GM19324 (cell line): ENCODE results near the gene UBE2Q2.
A peak's percentile ranks its signal among the peaks of the same experiment; 100 is the strongest.
"Not testable (repeated sequence)": the region's sequence is repeated elsewhere in the genome, so short reads cannot be mapped to it uniquely, and the experiment has no call there.

Experiments used
- ATAC-seq: cut with Tn5 transposase; IDR thresholded peaks from one replicate; pipeline ENCODE4 v1.9.1; 2021; ENCODE audit warnings: mild to moderate bottlenecking, moderate library complexity; ENCODE audit not compliant: unreplicated experiment, low FRiP score

The UBE2Q2 gene

DNA sequence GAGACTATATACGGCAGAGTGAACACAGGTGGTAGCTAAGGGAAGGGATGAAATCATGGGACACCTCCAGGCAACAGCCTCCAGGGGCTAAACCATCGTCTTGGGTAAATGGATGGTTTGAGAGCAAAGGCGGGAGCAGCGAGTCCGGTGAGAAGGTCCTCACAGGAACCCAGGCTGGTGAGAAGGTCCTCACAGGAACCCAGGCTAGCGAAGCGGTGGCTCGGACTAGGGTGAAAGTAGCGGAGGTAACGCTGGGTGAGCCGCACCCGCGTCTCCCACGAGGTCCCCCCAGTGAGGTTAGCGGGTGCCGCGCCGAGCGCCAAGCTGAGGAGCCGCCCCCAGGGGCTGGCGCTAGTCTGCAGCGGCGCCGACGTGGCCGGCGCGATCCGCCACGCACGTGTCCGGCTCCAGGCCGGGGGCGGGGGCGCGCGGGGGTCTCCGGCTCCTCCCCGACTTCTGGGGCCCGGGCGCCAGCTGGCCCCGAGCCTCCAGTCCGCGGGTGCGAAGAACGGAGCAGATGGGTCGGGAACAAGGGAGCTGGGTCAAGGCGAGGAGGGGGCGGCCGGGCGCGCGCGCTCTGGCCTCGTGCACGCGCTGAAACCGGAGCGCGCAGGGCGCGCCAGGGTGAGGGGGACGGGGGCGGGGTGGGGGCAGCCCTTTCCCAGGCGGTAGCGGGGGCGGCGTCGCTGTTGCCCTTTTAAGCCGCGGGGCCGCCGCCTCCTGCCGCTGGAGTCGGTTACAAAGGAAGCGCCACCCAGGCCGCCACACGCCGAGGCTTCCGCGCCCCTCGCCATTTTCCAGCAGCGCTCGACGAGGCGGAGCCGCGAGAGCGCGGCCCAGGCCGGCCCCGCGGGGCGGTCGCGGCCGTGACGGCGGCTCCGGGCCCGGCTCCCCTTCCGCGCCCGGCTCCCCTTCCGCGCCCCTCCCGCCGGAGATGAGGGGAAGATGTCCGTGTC, at the start of gene UBE2Q2:
Gene UBE2Q2 (plus strand): TSS at position 726 of the 956 bp plus-strand sequence. CDS start 220 bp downstream, at position 946.
- ATAC-seq: peak; percentile 53

DNA sequence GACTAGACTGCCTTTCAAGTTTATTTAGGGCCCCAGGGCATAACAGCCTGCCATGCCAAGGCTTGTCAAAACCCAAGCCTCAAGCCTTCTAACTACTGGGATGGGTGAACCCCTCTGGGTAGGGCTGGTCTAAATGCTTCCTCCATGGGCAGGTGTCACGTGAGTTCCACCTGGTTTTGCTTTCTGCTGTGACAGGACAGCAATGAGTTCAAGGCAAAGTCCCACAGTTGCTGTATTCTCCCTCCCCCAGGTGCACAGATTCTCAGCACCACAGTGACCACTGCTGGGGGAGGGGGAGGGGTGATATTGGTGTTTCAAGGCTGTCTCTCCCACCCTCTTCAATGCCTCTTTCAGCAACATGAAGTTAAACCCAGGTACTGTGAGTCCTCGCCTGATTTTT, 46.9 kb upstream of the UBE2Q2 start:
- no peak for ATAC-seq

DNA sequence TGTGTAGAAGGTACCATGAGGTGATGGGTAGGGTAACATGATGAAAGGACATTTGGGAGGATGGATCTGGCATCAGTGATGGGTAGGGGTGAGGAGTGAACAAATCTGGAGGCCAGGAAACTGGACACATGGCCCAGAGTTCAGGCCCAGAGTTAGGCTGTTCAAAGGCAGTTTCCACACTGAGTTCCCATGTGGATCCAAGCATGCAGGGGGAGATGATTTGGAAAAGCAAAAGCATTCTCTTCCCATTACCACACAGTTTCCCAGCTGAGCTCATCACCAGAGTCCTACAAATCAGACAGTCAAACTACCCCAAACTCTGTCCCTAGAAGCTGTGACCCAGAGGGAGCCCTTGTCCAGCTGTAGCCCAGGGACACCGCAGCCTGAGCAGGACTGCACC, 46.1 kb upstream of the UBE2Q2 start:
- ATAC-seq: not testable (repeated sequence)

DNA sequence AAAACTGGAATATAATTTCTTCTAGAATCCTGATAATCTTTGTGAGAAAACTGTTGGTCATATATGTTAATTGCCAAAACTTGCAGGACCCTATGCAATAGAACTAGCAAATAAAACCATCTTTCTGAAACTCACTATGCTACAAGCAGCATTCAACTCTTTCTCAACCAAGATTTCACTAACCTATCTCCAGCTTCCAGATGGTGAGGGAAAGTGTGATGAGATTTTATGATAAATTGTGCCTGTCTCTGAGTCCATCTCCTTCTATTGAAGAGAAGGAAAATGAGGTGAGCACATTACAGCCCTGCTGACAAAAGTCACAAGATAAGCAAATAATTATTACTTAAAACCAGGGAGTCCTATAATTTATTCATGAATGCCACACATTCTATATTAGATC, 44.1 kb upstream of the UBE2Q2 start:
- ATAC-seq: no peak

DNA sequence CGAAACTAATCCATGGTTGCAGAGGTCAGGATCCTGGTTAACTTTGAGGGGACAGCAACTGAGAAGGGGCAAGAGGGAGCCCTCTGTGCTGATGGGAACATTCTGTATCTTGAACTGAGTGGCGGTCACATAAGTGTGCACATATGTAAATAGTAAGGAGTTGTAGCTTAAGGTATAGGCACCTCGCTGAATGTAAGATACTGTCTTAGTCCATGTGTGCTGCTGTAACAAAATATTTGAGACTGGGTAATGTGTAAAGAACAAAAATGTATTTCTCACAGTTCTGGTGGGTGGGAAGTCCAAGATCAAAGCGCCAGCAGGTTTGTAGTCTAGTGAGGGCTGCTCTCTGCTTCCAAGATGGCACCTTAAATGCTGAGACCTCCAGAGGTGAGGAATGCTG, 42.8 kb upstream of the UBE2Q2 start:
- not testable (repeated sequence) for ATAC-seq

DNA sequence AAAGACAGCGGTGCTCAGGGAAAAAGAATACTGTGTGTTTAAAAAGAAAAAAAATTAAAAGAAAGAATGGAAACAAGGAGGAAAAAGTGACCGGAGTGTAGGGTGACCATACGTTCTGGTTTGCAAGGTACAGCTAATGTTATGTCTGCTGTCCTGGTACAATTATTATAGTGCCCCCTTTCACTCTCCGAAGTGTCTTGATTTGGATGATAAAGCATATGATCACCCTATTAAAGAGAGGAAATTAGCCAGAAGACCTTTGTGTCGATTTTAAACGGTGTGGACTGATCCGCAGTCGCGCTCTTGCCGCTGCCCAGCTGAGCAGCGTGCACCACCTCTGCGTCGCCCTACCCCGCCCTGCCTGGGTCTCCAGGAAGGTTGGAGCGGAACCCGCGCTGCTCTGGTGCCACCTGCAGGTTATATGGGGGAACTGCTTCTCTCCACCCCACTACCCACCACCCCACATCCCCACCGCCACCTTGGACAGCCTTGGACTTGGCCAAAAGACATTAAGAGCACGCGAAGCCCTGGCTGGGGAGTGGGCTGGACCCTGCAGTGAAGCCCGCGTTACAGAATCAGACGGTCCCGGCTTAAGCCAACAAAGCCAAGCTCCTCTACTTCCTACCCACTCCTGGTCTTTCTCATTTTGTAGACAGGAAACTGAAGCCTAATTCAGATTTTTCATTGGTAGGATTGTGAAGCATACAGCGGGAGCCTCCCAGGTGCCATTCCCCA, 41.2 kb upstream of the UBE2Q2 start:
- ATAC-seq: no peak

DNA sequence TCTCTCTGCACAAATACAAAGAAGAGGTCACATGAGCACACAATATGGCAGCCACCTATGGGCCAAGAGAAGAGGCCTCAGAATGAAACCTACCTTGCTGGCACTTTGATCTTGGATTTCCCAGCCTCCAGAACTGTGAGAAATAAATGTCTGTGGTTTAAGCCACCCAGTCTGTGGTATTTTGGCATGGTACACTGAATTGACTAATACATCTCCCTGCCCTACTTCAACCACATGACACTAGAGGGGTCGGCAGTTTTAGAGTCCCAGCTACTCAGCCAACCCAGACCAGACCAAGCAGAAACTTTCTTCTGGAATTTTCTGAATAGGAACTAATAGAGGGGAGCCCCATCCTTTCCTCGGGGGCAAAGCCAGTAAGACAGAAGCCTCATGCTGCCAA, 35.8 kb upstream of the UBE2Q2 start:
- ATAC-seq: not testable (repeated sequence)

DNA sequence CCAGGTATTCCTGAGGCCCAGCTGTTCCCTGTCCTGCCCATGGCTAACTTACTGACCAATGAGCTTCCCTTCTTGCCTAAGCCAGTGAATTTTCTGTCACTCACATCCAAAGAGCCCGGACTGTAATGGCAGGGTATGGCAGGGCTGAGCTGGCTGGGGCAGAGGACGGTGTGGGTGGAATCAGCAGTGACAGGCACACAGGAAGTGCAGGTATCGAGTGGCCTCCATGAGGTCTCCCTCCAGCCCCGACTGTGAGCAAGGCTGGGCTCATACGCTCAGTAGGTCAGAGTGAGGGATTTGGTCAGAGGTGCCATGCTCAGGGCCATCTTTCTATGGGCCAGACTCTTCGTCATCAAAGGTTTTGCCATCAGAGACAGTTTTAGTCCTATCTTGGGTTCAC, 35.2 kb upstream of the UBE2Q2 start:
- ATAC-seq: not testable (repeated sequence)

DNA sequence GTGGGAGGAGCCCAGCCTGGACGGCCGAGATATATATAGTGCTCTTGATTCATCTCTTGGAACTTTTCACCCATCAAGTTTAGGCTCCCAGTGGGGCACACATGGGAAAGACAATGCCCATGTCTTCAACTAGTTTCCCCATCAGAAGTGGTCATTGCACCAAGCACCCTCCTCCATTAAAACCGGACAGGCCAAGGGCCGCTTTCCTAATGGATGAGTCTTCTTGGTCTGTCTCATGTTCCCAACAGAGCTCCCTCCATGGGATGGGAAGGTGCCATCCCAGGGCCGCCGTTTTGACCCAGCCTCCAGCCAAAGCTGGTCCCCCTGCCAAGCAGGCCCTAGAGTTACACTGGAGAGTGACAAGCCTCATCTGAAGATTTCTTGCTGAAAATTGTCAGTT, 34.7 kb upstream of the UBE2Q2 start:
- no peak for ATAC-seq

DNA sequence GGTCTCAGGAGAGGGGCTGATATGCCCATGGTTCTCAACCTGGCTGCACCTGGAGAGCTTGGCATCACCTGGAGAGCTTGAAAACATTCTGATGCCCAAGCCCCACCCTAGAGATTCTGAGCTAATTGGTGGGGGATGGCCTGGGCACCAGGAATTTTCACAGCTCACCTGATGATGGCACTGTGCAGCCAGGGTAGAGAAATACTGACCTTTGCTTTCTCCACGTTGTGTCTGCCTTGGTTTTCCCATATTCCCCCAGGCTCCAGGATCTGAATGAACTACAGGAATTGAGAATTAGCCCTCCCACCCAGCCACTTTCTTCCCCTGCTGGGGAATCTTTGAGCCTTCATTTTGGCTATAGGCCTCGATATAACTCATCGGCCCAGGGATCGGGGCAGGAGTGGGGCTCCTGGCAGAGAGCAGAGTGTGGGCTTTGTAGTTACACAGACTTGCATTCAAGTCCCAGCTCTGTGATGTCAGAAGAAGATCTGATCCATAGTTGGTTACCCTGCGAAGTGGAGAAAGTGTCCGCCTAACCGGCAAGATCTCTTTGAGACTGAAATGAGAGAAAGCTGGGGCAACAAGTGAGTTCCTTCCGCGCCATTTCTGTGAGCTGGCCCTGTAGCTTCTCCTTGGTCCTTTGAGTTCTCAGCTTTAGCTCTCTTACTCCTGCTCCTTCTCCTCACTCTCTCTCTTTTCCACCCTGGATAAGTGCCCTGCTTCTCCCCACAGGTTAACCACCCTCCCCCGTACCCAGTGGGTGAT, 33.1 kb upstream of the UBE2Q2 start:
- no peak for ATAC-seq

DNA sequence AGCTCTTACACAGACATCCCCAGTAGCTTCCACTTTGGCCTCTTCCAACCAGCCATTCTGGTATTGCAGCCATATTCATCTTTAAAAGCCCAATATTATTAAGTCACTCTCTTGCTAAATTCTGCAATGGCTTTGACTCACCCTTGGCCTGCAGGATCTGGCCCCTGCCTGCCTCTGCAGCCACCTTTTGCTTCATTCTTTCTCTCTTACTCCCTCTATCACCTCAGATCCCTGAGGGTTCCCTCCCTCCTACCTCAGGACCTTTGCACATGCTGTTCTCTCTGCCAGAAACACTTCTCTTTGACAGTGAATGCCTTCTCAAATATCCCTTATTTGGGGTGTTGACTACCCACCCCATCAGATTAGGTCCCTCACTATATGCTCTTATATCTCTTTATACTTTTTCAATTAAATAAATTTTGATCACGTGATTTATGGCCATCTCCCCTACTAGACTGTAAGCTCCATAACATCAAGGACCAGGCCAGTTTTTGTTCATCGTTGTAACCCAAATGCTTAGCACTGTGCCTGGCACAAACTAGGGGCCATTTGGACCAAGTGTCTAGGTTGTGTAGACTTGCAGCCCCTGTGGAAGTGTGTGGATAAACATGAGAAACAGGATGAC, 32.3 kb upstream of the UBE2Q2 start:
- no peak for ATAC-seq

DNA sequence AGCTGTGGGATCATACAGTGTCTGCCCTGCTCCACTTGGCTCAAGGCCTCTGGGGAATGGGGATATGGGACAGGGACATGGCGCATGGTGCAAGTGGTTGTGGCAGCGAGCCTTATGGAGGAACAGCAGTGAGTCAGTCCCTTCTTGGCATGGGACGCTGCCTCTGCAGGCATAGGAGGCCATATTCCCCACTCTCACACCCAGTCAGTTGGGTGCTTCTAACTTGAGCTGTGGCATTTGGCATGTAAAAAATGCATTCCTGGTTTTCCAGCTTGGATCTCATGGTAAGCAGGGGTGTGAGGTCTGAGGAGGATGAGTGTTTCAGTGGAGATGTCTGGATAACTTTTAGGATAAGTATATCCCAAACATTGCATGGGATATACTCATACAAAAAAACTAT, 31.6 kb upstream of the UBE2Q2 start:
- ATAC-seq: no peak

DNA sequence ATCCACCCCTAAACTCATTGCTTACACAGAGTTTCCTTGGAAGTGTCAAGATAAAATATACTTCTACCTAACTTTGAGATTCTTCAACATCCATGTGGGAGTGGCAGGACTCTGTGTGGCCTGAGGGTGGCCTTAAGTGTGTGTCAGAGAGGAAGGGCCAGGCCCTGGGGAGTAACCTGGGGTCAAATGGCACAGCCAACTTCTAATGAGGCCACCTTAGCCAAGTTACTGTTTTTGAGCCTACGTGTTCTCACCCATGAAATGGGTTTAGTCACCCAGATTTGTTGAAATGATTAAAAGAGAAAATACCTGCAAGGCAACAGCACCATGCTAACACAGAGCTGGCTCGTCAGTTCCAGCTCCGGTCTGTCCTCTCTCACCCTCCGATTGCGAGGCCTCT, 28.5 kb upstream of the UBE2Q2 start:
- ATAC-seq: no peak

DNA sequence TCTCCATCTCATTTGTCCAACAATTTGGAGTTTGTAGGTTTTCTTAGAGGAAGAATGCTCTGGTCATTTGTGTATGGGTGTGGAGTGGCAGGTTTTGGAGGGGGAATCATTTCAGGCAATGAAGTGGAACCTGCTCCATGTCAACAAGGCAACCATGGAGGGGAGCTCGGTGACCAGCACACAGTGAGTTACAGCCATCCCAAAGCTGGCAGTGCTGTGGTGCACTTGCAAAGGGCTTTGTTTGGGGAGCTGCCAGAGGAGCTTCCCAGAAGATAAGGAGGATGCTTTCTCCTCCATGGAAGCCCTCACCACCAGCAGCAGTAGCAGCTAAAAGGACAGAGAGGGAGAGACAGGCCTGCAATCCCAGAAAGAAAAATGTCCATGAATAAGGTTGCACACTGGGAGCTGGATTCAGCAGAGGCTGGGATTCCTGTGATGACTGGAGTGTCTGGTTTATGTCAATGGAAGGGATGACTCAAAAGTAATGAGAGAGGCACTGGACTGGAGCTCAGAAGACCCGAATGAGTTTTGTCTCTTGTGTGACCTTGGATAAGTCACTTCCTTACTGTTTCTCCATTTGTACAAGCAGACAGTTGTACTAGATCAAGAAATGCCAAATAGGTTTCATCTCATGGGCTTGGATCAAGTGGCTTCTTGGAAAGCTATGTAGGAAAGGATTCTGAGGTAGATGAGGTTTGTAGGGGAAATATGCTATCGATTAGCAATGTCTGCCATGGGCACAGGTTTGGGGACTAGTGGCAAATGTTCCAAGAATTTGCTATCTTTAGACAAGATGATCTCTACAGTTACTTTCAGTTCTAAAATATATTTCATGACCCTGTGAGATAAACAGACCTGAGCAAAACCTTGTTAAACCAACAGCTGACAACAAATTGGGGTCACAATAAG, 27.2 kb upstream of the UBE2Q2 start:
- ATAC-seq: no peak

DNA sequence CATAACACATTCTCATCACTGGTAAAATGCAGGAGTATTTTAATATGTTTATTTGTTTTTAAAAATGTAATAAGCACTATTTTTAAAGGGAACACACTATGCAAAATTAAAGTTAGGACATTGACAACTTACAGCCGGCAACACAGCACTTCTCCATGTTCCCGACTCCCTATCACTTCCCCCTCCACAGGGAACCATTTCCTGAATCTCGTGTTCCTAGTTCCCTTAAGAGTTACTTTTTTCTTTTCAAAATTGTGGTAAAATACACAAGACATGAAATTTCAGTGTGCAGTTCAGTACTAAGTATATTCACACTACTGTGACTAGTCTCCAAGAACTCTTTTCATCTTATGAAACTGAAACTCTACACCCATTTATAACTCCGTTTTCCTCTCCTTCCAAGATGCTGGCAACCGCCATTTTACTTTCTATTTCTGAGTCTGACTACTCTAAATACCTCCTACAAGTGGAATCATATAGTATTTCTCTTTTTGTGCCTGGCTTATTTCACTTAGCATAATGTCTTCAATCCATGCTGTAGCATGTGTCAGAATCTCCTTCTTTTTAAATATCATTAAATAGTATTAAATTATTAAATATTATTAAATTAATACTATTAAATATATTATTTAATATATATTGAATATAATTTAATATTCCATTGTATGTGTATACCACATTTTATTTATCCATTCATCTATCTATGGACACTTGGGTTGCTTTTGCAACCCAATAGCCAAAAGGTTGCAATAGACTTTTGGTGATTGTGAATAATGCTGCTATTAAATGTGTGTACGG, 25.9 kb upstream of the UBE2Q2 start:
- ATAC-seq: no peak

DNA sequence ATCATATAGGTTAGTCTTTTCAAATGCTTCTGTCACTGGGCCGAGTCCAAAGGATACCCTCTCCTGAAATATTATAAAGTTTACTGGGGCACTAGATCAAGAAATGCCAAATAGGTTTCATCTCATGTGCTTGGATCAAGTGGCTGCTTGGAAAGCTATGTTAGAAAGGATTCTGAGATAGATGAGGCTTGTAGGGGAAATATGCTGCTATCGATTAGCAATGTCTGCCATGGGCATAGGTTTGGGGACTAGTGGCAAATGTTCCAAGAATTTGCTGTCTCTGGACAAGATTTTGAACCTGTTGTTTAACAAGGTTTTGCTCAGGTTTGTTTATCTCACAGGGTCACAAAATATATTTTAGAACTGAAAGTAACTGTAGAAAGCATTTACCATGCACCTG, 23.0 kb upstream of the UBE2Q2 start:
- no peak for ATAC-seq

DNA sequence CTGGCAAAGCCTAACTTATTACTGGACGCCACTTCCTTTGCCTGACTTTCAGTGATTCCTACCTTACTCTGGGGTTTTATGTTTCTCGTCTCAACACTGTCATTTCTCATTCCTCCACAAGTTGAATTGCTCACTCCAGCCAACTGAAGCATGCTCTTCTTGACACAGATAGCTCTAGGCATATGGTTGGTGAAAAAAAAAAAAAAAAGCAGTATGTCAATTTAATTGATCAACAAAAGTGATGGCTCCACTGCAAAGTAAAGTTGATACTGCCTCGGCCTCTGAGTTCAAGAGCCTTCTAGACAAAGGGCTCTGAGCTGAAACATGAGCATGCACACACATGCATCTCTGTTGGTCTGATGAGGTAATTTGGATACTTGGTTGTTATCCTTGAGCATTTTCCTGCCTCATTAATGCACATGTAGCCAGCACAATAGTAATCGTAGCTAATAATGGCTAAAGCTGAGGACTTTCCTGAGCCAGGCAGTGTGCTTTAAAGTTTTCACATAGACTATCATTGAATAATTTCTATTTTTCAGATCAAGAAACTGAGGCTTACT, 21.4 kb upstream of the UBE2Q2 start:
- no peak for ATAC-seq

DNA sequence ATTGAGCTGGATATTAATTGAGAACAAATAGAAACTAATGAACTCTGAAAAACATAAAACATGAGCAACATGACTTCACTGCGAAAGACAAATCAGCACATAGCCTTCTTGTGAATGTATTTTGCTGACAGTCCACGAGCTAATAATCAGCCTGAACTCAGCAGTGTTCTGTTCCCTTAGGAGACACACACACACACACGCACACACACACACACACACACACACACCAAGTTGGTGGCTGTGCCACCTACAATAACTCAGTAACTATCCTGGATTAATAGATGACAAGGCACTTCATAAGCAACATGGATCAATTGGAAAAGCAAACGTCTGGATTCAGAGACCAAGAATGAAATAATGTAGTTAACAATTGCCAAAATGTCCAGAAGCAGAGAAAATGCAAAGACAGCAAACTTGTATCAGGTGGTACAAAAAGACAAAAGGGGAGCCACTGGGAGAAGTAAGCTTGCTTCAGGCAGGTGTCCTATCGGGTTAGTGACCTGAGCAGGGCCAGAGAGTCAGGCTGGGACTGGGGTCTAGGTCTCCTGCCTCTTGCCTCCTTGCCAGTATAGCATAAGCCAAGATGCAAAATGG, 20.5 kb upstream of the UBE2Q2 start:
- no peak for ATAC-seq
